Skeletal muscle satellite cell (primary cell): ENCODE data around the gene ADAMTS14.

ENCODE experiments used
- H3K27me3 ChIP-seq: 2 replicates; pipeline ENCODE4 v1.7.0; 2013; ENCODE audit warnings: low read length; ENCODE audit not compliant: control insufficient read depth, insufficient read depth
- H3K36me3 ChIP-seq: 2 replicates; pipeline ENCODE4 v1.7.0; 2013; ENCODE audit warnings: mild to moderate bottlenecking, control low read depth, low read length; ENCODE audit not compliant: insufficient read depth
- H3K4me1 ChIP-seq: 2 replicates; pipeline ENCODE4 v1.7.0; 2013; ENCODE audit warnings: low read length; ENCODE audit not compliant: control insufficient read depth, insufficient read depth
- H3K4me2 ChIP-seq: 2 replicates; pipeline ENCODE4 v1.7.0; 2013; ENCODE audit warnings: mild to moderate bottlenecking, low read length
- H3K4me3 ChIP-seq: 2 replicates; pipeline ENCODE4 v1.7.0; 2013; ENCODE audit warnings: low read length
- H3K9ac ChIP-seq: 2 replicates; pipeline ENCODE4 v1.7.0; 2013; ENCODE audit warnings: mild to moderate bottlenecking, low read depth, low read length, moderate library complexity
- H3K9me3 ChIP-seq: replicated peaks from 2 replicates; pipeline ENCODE4 v1.7.0; 2013; ENCODE audit warnings: mild to moderate bottlenecking, control low read depth, low read length

Gene ADAMTS14

GRCh38 chr10:70773461-70773860 lies 101.2 kb downstream of the ADAMTS14 start:
- Histone ChIP-seq H3K9ac (no peak overlapping the region), H3K9me3 (no peaks in the 10 kb centered on the region), H3K27me3 (peaks cover 31% of the 10 kb centered on the region), H3K4me1 (no peaks in the 10 kb centered on the region), H3K36me3 (no peaks in the 10 kb centered on the region), H3K4me3 (no peak overlapping the region), H3K4me2 (no peak overlapping the region)

- H3K4me1 ChIP-seq = no peaks in the 10 kb centered on the region
- H3K4me3 ChIP-seq = no peak overlapping the region
- no peaks in the 10 kb centered on the region for H3K9me3 ChIP-seq
- no peaks in the 10 kb centered on the region for H3K36me3 ChIP-seq
- no peak overlapping the region for H3K4me2 ChIP-seq
- H3K9ac ChIP-seq = no peak overlapping the region
- H3K27me3 ChIP-seq = peaks cover 28% of the 10 kb centered on the region
Measured at GRCh38 chr10:70773965-70774809, 101.9 kb downstream of the ADAMTS14 start.

- no peaks in the 10 kb centered on the region for H3K4me1 ChIP-seq
Measured at GRCh38 chr10:70774810-70775678, 102.7 kb downstream of the ADAMTS14 start.

GRCh38 chr10:70775679-70776454 lies 103.6 kb downstream of the ADAMTS14 start:
- Histone ChIP-seq H3K36me3 (no peaks in the 10 kb centered on the region), H3K4me2 (no peak overlapping the region), H3K27me3 (peaks cover 30% of the 10 kb centered on the region)

More at GRCh38 chr10:70774810-70775678, 102.7 kb downstream of the ADAMTS14 start:
- H3K4me3 ChIP-seq = no peak overlapping the region
- H3K36me3 ChIP-seq = no peaks in the 10 kb centered on the region
- H3K27me3 ChIP-seq = peaks cover 26% of the 10 kb centered on the region
- H3K9me3 ChIP-seq = no peaks in the 10 kb centered on the region
- no peak overlapping the region for H3K4me2 ChIP-seq
- H3K9ac ChIP-seq = no peak overlapping the region

GRCh38 chr10:70776455-70777005 lies 104.2 kb downstream of the ADAMTS14 start:
- Histone ChIP-seq H3K9me3 (no peaks in the 10 kb centered on the region), H3K9ac (no peak overlapping the region), H3K4me3 (no peak overlapping the region), H3K4me1 (no peaks in the 10 kb centered on the region), H3K27me3 (peaks cover 29% of the 10 kb centered on the region), H3K4me2 (no peak overlapping the region), H3K36me3 (no peaks in the 10 kb centered on the region)

More at GRCh38 chr10:70775679-70776454, 103.6 kb downstream of the ADAMTS14 start:
- H3K9me3 ChIP-seq = no peaks in the 10 kb centered on the region
- no peak overlapping the region for H3K4me3 ChIP-seq
- H3K4me1 ChIP-seq = no peaks in the 10 kb centered on the region
- no peak overlapping the region for H3K9ac ChIP-seq

- no peaks in the 10 kb centered on the region for H3K4me1 ChIP-seq
- H3K9me3 ChIP-seq = no peaks in the 10 kb centered on the region
- H3K9ac ChIP-seq = no peak overlapping the region
- H3K4me2 ChIP-seq = no peak overlapping the region
- H3K27me3 ChIP-seq = peaks cover 31% of the 10 kb centered on the region
- H3K36me3 ChIP-seq = no peaks in the 10 kb centered on the region
- no peak overlapping the region for H3K4me3 ChIP-seq
Measured at GRCh38 chr10:70777063-70777875, 105.0 kb downstream of the ADAMTS14 start.

- Histone ChIP-seq H3K9ac (no peak overlapping the region), H3K4me1 (no peaks in the 10 kb centered on the region), H3K4me3 (no peak overlapping the region), H3K36me3 (no peaks in the 10 kb centered on the region), H3K9me3 (no peaks in the 10 kb centered on the region), H3K4me2 (no peak overlapping the region), H3K27me3 (peaks cover 35% of the 10 kb centered on the region)
Measured at GRCh38 chr10:70778267-70778924, 106.1 kb downstream of the ADAMTS14 start.

GRCh38 chr10:70779088-70779487 lies 106.8 kb downstream of the ADAMTS14 start:
- Histone ChIP-seq H3K4me3 (no peak overlapping the region), H3K4me2 (no peak overlapping the region), H3K27me3 (peaks cover 40% of the 10 kb centered on the region), H3K4me1 (no peaks in the 10 kb centered on the region), H3K9me3 (no peaks in the 10 kb centered on the region), H3K9ac (no peak overlapping the region), H3K36me3 (no peaks in the 10 kb centered on the region)

GRCh38 chr10:70779511-70780369 lies 107.4 kb downstream of the ADAMTS14 start:
- Histone ChIP-seq H3K9ac (no peak overlapping the region), H3K4me3 (no peak overlapping the region), H3K9me3 (no peaks in the 10 kb centered on the region), H3K4me1 (no peaks in the 10 kb centered on the region), H3K4me2 (no peak overlapping the region), H3K27me3 (peaks cover 45% of the 10 kb centered on the region), H3K36me3 (no peaks in the 10 kb centered on the region)
